LNCaP clone FGC (cell line): ENCODE data around the gene SULF2.
A peak's percentile ranks its signal among the peaks of the same experiment; 100 is the strongest.

ENCODE experiments used
- DNase-seq: peaks from one replicate; pipeline ENCODE4 v3.0.0-alpha.2; 2011; ENCODE audit warnings: low read depth
- H3K4me3 ChIP-seq: 2 replicates; pipeline ENCODE4 v1.5.1; 2011; ENCODE audit warnings: mild to moderate bottlenecking, low read depth, low read length, control low read depth
- CTCF ChIP-seq: IDR thresholded peaks from 2 replicates; pipeline ENCODE4 v1.5.1; 2012; ENCODE audit warnings: mild to moderate bottlenecking; ENCODE audit not compliant: control insufficient read depth, insufficient read depth; ENCODE audit errors: extremely low read depth

SULF2 gene

DNA sequence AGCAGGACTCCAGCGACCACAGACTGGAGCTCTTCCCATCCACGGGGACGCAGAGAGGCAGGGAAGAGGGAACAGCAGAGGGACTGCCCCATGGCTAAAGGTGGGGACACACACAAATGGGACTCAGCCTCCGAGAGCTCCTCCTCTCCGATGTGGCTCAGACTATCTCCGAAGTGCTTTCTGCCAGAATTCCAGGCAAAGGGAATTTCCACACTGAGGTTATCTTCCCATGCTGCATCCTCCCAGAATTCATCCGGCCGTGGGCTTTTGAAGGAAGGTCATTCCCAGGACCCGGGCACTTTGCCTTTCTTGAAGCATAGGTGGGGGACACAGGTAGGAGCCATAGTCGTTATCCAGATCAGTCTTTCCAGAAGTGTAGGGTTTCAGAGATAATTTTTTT lies 67.9 kb downstream of the SULF2 start:
- DNase-seq: no peak
- no peak for TF ChIP-seq CTCF
- no peak overlapping the region for H3K4me3 ChIP-seq

DNA sequence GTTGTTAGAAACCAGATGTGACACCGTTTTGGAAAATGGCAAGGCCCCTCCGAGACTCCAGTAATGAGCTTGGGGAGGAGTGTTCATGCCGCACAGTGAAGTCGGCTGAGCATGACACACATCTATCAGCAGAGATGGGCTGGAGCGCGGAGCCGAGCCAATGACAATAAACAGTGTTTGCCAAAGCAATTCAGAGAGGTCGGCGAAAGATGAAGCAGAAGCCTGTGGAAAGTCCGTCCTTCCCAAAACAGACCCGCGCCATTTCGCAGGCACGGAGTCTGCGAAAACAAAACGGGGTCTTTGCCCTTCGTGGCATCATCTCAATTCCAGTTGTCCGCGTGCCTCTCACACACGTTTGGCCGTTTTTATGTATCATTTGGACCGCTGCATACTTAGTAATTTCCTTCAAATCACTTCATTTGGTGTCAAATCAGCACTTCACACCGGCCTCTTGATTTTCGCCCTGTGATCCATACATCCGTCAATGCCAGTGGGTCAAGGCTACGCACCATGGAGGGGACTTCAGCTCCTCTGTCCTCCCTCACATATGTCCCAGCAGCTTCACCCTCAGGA lies 71.3 kb downstream of the SULF2 start:
- no peak overlapping the region for H3K4me3 ChIP-seq
- no peak for TF ChIP-seq CTCF

GRCh38 chr20:47713163-47713562 lies 72.1 kb downstream of the SULF2 start:
- no peak overlapping the region for H3K4me3 ChIP-seq
- DNase-seq: no peak
- TF ChIP-seq CTCF: no peak

More for the DNA sequence above, 71.3 kb downstream of the SULF2 start:
- peak; percentile 17 for DNase-seq

DNA sequence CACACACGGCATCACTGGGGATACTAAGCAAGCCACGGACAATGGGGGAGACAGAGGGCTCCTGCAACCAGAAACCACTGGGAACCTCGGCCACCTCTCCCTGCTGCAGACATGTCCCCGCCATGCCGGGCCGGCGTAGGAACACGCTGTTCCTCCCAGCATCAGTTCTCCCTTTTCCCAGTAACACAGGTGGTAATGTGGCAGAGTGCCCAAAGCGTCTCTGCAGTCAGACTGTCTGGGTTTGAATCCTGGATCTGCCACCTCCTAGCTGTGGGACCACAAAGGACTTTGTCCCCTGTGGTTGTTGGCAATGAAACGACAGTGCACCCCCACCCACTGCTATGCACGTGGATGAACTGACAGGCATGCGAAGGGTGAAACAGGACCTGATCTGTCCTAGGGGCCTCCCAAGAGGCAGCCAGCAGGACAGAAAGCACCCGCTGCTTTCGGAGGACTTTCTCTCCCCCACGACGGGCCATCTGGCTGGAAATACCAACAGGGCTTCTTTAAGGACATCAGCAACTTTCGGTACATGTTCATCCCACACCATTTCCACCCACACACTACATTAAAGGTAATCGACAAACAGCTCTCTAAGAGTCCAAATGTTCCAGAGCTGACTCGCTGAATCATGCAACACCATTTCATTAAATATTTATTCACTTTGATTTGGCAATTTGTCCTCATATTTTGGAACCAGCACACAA lies 74.1 kb downstream of the SULF2 start:
- H3K4me3 ChIP-seq: no peak overlapping the region
- no peak for TF ChIP-seq CTCF
- DNase-seq: no peak

- DNase-seq: no peak
- no peak for TF ChIP-seq CTCF
- no peak overlapping the region for H3K4me3 ChIP-seq
These were observed 74.6 kb downstream of the SULF2 start for GRCh38 chr20:47710665-47711045.

DNA sequence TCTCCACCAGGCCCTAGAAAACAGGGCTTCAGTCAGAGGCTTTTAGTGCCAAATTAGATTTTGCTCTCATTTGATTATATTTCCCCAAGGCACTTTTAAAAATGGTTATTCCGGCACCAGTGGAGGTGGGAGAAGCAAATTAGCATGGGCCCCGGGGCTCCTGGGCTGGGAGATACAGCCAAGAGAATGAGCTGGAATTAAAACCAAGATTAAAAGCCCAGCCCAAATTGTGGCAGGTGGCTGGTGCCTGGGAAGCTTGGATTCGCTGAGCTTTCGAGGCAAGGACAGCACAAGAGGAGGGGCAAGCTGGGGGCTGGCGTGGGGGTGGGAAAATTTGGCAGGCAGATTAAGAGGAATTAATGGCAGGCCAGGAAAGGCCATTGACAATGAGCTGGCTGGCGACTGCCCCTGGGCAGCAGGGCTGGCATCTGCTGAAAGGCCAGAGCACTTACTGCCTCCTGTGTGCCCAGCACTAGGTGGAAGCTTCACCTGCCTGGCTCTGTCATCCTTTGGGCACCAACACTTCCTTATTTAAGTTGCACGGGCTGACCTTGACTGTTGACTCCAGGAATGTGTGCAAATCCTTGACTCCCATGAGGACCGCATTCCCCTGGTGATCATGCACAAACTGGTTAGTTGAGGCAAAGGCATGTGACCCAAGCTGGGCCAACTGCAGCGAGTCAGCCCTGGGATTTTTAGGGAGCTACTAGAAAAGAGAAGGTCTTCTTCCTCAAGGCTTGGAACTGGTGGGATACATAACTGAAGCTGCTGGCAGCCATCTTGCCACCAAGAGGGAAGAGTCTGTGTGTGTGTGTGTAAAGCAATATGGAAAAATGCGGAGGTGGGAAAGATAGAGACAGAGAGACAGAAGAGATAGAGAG lies 76.1 kb downstream of the SULF2 start:
- no peak for TF ChIP-seq CTCF
- no peak overlapping the region for H3K4me3 ChIP-seq
- DNase-seq: no peak
